GF-D8 (cell line): ENCODE results near the gene SLC27A6.
"Not testable (repeated sequence)": the region's sequence is repeated elsewhere in the genome, so short reads cannot be mapped to it uniquely, and the experiment has no call there.

Source experiments
- DNase-seq: peaks from one replicate; lab custom pipeline; 2025; lab: John Stamatoyannopoulos, UW

The SLC27A6 gene

DNA sequence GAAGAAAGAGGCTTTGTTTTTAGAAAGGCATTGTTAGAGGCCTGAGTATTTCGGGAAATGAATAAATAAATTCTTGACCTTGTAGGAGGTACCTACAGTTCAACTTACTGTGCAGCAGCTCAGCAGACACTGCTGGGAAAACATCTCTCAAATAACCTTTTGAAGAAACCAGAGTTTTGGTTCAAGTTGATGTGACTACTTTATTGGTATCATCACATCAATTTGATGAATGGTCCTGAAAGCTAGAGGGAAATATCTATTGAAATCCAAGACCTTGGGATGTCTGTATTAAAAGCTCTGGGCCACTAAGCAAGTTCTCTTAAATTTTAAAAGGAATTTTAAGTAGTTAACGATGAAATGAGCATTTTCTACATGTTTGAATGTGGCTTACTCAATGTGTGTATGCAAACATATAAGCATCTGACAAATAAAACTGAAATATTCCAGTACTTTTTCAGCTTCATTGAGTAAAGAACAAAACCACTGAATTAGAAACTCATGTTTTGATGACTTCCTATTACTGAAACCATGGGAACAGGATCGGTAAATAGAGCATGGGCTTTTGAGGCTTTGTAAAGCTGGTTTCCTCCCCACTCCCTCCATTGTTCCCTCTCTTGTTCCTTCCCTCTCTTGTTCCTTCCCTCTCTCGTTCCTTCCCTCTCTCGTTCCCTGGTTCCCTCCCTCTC, 36.7 kb downstream of the SLC27A6 start:
- no peak for DNase-seq

DNA sequence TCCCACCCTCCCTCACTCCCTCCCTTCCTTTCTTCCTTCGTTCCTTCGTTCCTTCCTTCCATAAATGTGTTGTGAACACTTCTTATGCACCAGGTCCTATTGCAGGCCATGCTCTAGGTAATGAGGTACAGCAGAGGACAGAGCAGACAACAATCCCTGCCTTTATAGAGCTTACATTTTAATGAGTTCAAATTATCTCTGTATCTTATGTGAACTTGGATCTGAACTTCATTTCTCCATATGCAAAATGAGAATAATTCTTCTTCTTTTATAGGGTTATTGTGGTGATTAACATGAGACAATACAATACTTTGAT, 37.2 kb downstream of the SLC27A6 start:
- DNase-seq, result no peak

DNA sequence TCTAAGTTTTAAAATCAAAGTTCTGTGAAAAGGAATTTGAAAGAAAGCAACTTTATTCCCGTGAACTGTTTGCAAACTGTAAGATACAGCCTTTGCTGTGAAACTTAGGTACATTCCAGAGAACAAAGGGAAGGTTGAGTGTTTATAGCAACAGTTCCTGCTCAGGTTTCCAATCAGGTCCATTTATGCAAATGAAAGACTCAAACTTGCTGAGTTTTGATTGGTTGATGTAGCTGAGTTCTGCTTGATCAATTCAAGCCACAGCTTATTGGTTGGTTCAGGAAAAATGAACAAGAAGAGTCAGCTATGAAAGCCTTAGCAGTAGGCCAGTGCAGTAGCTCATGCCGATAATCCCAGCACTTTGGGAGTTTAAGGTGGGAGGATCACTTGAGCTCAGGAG, 37.9 kb downstream of the SLC27A6 start:
- no peak for DNase-seq

DNA sequence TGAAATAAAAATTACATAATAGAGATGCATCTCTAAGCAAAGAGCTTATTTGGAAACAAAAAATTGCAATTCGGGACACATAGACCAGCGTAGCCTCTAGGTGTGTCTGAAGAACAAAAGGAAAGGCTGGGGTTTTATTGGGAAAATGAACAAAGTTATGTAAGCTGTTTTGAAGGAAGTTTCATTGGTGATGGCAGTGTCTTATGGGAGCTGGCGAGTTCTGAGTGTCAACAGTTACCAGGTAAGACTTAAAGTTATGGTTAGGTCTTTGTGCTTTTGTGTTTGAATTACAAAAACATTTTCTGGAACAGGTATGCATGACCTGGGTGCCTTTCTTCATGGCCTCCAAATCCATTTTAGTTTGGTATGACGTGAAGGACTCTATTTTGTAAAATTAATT, 48.9 kb downstream of the SLC27A6 start:
- no peak for DNase-seq

DNA sequence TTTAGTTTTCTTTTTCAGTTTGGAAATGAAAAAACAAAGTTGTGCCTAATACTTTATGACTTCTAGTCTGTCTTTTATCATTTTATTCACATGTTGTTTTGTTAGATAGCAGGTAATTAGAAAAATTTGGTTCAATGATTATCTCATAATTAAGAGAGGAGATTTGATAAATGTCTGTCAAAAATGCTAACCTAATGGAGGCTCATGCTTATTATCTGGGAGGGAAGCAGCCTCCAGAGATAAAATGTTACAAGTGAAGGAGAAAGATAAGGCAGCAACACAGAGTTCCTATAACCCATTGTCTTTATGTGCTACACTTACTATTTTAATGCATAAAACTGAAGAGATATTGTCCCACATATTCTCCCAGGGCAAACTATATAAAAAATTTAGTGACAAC, 53.5 kb downstream of the SLC27A6 start:
- DNase-seq, result no peak

DNA sequence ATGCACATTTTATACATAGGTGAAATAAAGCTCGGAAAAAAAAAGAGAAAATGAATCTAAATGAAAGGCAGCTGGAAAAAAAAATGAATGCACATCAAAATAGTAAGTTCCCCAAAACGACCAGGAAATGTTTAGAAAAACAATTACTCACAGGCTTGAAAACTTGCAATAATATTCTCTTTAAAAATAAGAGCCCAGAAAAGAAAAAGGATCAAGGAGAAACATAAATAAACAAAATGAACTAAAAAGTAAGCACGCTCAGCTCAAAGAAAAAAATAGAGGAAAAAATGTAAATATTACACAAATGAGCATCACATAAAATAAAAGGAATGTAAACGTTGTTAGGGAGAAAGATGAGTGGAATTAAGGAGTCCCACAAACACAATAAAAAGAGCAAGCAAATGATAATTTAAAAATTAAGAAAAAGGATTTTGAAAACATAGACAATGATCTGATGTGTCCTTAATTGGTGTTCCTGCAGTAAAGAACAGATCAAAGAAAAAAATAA, 54.2 kb downstream of the SLC27A6 start:
- DNase-seq, result no peak

DNA sequence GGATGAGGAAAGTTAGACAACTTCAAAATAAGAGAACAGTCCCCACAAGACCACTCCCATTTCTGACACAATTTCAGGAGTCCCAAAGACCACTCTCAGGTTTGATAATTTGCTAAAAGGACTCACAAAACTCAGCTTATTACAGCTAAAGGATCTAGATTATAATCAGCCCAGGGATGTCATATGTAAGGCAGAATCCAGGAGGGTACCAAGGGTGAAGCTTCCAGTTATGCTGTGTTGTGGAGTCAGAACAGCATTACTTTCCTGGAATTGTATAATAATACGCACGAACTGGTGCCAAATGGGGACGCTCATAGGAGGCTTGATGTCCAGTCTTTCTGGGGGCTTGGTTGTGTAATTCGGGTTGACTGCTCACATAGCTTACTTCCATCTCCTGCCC, 55.4 kb downstream of the SLC27A6 start:
- DNase-seq, result no peak

DNA sequence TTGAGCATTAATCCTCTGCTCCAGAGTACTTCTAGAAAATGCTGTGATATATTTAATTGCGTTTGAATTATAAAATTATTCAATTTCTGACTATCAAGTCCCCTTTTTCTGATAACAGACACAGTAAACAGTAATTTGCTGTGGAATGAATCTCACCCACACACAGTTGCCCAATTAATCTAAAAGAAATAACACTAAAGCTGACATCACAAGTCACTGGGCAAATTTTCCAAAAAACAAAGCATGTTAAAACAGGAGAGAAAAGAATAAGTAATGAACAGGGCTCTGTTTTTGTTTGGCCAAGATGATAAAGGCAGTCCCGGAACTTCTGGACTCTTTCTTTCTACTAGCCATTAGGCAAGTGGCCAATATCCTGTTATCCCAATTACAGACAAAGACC, 56.5 kb downstream of the SLC27A6 start:
- no peak for DNase-seq

DNA sequence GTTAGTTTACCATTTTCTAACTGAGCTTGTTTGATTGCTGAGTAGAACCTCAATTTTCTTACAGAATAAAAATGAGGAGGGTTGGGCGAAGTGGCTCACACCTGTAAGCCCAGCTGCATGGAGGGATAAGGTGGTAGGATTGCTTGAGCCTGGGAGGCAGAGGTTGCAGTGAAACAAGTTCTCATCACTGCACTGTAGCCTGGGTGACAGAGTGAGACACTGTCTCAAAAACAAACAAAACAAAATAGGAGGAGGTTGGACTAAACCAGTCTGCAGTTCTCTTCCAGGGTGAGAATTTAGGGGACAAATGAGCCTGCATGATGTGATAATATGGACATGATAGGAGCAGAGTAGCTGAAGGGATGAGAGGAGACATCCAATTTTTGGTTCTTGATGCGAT, 57.3 kb downstream of the SLC27A6 start:
- DNase-seq, result no peak

DNA sequence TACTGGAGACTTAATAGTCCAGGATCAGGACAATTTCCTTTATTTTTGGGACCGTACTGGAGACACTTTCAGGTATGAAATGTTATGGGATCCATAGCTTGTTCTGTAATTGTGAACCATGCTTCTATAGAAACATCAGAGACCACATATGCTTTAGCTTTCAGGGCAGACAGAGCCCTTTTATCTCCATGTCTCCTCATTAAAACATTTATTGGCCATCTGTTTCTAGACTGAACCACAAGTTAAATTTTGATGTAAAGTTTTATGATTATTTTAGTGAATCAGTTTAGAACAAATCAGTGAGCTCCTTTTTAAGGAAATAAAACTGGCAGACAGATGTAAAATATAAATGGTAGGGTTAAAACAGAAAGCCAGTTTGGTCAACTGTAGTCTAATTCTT, 62.0 kb downstream of the SLC27A6 start:
- DNase-seq, result no peak

DNA sequence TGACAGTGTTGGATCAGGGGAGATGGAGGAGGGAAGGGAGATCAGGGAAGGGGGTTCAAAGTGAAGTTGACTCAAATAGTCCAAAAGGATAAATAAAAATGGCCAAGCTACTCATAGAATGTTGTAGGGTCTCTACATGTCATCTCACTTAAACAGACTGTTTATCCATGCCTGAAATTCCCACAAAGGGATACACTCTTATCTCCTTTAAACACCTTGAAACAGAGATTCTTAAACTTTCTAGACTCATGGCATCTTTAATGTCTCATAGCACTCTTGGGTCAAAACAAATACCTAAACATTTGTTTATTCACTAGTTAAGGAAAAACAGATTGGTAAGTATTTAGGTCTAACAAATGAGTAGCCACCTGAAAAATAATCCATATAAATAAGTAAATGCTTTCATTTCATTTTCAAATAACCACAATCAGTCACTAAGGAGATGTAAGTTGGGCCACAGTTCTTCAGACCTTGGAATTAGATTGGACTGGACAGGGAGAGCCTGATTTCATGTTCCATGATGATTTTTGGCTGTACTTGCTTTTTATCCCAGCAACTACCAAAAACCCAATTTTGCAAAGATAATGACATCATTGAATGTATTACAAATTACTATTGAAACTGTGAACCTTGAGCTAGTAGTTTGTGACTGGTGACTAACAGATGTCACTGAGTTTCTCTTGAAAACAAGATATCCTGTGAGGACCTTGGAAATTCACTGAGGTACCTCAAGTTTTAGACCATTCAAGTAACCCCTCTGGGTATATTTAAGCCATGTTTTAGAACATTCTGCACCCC, 66.8 kb downstream of the SLC27A6 start:
- no peak for DNase-seq

DNA sequence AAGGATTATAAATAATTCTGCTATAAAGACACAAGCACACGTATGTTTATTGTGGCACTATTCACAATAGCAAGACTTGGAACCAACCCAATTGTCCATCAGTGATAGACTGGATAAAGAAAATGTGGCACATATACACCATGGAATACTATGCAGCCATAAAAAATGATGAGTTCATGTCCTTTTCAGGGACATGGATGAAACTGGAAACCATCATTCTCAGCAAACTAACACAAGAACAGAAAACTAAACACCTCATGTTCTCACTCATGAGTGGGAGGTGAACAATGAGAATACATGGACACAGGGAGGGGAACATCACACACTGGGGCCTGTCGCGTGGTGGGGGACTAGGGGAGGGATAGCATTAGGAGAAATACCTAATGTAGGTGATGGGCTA, 71.0 kb downstream of the SLC27A6 start:
- not testable (repeated sequence) for DNase-seq

DNA sequence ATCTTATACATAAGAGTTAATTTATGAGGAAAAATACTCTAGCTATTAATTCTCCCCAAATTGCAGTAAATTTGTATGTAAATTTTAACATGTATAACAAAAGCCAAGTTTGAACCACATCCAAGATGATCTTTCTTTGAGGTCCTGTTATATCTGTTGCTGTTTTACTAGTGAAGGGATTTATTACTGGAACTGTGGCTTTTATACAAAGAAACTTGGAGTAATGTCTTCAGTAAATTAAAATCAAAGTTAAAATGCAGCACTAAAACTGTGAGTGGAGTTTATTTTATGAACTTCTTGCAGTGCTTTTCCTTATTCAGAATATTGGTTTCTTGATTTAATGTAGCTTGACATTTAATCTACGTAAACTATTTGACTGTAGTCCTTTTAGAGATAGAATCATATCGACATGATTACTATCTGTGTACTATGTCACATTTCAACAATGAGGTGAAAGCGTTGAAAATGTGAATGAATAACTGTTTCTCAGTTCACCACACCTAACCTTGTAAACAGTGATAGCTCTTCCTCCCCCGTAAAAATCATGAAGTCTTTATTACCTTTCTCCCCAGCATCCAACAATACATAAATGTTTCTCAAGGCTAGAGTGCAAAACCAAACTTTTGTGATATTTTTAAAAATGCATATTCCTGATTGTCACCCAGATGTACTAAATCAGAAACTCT, 76.1 kb downstream of the SLC27A6 start:
- no peak for DNase-seq

DNA sequence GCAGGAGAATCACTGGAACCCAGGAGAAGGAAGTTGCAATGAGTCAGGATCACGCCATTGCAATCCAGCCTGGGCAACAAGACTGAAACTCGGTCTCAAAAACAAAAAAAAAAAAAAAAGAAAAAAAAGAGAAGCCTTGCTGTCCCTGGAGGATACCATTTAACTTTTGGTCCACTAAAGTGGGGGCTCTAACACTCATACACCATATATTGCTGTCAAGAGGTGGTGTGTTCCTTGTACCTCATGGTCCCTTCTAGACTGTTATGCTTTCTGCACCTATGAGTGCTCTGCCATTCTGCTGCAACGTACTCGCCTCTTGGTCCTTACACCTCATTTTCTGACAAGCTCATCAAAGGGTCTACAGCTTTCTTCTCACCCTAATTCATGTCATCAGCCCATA, 77.0 kb downstream of the SLC27A6 start:
- no peak for DNase-seq

DNA sequence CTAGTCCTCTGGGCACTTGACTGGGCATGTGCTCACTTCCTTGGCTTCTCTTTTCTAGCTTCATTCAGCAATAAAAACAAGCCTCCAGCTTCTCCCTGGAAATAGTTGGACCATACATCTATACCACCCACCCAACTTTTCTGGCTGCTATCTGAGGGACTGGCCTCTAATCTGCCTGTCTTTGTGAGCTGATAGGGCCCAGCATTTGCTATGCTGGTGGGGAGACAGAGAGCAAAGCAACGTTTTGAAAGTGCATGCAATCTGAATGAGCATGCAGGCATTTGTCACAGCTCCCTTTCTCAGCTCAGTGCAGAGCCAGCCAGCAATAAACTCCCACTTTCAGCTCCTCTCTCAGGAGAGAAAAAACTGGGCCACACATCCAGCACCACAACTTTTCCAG, 78.6 kb downstream of the SLC27A6 start:
- no peak for DNase-seq

DNA sequence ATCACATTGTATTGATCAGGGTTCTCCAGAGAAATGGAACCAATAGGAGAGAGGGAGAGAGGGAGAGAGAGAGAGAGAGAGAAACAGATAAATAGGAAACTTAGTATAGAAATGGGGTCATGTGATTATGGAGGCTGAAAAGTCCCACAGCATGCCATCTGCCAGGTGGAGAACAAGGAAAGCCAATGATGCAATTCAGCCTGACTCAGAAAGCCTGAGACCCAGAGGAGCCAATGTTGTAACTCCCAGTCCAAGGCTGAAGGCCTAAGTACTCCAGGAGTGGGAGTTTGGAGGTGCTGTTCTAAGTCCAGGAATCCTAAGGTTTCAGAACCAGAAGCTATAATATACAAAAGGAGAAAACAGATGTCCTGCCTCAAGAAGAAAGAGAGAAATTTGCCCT, 80.9 kb downstream of the SLC27A6 start:
- no peak for DNase-seq

DNA sequence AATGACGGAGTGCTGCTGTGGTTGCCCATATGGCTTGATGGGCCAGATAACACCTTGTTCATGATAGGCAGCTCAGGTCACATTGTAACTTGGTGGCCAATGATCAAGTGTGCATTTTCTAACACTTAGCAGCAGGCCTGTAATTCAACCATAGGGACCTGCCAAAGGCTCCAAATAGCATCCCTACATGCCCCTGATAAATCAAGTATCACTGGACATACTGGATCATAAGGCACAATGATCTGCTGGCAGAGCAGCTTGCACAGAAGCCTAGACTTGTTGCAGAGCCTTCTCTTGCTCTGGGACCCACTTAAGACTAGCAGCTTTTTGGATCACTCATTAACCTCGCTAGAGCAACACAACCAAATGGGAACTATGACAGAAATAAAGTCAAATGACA, 83.2 kb downstream of the SLC27A6 start:
- DNase-seq, result no peak

DNA sequence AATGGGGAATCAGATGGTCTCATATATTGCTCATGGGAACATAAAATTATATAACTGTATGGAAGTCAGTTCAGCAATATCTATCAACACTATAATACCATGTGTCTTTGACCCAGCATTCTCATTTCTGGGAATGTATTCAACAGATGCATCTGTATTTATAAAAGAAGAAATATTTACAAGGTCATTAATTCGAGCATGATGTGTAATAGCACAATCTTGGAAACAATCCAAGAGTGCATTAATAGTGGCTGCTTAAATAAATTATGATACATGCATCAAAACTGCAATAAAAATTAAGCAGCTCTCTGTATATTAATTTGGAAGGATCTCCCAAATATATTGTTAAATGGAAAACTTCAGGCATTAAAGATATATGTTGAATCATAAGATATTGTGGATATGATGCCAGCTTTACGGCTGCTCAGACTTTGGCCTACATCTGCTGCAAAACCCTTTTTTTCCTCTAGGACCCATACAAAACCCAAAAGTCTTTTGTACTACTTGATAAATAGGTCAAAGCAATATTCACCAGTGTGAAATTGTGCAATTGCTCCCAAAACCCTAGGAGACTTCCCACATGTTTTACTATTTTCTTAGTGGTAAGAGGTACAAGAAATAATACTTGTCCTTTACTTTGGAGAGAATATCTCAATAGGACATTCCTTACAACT, 84.0 kb downstream of the SLC27A6 start:
- no peak for DNase-seq

DNA sequence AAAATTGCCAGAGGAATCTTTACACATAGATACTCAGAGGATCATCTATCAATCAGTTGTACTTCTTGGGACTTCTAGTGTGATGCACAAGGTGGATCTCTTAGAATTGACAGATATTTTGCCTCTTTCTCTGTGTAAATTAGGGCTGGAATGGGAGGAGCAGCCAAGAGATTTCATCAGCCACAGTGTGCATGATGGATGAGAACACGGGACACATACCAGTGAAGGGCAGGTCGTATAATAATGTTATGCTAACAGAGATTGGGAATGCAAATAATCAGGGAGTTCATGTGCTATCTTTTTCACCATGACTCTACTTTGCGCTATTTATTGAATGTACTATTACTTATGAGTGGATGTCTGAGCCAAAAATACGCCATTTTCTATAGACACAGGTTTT, 86.0 kb downstream of the SLC27A6 start:
- DNase-seq, result no peak

DNA sequence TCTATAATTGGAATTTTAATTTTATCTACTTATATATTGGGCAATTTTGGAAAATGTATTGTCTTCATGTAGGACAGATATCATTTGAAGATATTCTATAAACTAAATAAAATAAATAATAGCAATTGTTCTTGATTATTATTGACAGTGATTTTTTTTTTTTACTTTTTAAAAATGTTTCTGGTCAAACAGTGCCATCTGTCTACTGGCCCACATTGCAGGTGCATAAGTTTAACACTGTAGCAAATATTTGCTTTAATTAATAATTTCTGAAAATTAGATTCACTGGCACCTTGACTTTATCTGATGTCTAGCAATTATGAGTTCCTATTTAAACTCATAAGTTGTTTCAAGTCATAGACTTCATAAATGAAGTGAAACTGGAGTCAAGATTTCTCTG, 88.2 kb downstream of the SLC27A6 start:
- no peak for DNase-seq

DNA sequence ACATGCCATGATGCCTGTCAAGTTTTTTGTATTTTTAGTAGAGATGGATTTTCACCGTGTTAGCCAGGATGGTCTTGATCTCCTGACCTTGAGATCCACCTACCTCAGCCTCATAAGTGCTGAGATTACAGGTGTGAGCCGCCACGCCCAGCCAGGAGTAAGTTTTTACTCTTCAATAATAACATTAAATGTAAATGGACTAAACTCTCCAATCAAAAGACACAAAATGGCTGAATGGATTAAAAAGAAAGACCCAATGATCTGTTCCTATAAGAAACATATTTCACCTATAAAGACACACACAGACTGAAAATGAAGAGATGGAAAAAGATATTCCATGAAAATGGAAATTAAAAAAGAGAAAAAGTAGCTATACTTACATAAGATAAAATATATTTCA, 92.0 kb downstream of the SLC27A6 start:
- no peak for DNase-seq

DNA sequence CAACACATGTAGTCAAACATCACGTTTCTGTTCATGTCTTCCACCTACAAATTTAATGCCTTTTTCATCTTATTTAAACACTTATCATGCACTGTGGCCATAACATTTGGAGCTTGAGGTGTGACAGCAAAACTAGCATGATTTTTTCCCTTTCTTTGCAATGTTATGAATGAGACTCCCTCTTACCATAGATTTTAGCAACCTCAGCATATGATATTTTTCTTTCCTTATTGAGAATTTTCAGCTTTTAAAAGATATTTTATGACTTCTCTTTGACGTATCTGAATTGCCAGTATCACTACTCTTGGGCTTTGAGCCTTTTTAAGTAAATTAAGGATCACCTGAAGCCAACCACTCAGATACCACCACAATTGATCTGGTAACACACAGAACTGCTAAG, 96.6 kb downstream of the SLC27A6 start:
- DNase-seq, result no peak
